DMS 273 treated with DMSO at 0.1 percent for 48 hours (cell line): Measurements from ENCODE around the gene DRC1.
"Not testable (repeated sequence)": the region's sequence is repeated elsewhere in the genome, so short reads cannot be mapped to it uniquely, and the experiment has no call there.

Source experiments
- DNase-seq: peaks from one replicate; lab custom pipeline; 2025; lab: John Stamatoyannopoulos, UW

DRC1 gene

DNA sequence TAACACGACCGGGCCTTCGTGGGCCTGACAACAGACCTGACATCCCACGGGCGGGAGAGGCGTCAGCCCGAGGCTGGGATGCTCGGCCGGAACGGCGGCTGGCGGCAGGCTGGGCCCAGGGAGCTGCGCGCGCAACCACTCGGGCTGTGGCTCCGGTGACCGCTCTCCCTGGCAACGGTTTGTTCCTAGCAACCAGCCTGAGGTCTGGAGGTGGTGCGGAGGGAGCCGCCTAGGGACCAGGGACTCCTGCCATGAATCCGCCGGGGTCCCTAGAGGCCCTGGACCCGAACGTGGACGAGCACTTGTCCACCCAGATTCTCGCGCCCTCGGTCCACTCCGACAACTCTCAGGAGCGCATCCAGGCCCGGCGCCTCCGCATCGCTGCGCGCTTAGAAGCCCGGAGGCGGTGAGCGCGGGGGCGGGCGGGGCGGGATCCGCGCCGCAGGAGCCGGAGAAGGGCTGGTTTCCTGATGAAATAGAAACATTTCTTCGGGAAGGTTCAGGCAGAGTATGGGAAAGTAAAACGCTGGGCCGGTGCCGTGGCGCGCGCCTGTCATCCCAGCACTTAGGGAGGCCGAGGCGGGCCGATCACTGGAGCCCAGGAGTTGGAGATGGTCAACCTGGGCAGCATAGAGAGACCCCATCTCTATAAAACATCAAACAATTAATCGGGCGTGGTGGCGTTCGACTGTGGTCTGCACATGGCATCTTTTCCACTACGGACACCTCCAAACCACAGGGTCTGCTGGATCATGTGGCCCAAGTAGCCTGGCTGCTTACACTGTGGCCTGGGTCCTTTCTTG is at the start of gene DRC1:
Gene DRC1, plus strand, starts transcription at position 182 of the 803 bp plus-strand sequence. Its CDS starts 70 bp downstream, at position 252.
- DNase-seq, result peak; percentile 12

- DNase-seq, result no peak
Observed at GRCh38 chr2:26352892-26353291, 48.8 kb upstream of the DRC1 start.

DNA sequence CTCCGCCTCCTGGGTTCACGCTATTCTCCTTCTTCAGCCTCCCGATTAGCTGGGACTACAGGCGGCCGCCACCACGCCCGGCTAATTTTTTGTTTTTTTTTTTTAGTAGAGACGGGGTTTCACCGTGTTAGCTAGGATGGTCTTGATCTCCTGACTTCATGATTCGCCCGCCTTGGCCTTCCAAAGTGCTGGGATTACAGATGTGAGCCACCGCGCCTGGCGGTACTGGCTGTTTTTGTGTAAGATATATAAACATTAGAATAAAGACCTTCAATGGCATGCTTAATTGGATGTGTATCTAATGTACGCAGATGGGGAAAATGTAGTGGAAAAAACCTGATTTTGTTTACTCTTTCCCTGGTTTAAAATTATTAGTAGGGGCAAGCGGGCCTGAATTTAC is 47.3 kb upstream of the DRC1 start:
- DNase-seq, result not testable (repeated sequence)

GRCh38 chr2:26355038-26355995 is 46.4 kb upstream of the DRC1 start:
- DNase-seq, result peak; percentile 42

- DNase-seq, result no peak
Observed at GRCh38 chr2:26356111-26356510, 45.6 kb upstream of the DRC1 start.

DNA sequence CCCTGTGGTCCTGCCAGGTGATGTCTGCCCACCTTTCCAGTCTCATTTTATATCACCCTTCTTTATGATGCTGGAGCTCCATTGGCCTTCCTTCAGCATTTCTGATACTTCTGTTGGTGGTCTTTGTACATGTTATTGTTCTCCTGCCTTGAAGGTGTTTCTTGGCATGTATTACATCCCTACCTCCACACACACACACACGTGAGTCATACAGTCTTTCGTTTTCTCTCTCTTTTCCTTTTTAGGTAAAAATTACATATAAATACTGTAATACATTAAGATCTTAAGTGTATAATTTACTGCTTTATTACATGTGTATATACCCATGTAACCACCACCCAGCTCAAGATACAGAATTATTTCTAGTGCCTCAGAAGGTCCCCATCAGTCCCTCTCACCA is 44.9 kb upstream of the DRC1 start:
- DNase-seq, result no peak

- no peak for DNase-seq
Observed at GRCh38 chr2:26359886-26360473, 41.7 kb upstream of the DRC1 start.

- DNase-seq, result no peak
Observed at GRCh38 chr2:26363323-26363722, 38.4 kb upstream of the DRC1 start.

DNA sequence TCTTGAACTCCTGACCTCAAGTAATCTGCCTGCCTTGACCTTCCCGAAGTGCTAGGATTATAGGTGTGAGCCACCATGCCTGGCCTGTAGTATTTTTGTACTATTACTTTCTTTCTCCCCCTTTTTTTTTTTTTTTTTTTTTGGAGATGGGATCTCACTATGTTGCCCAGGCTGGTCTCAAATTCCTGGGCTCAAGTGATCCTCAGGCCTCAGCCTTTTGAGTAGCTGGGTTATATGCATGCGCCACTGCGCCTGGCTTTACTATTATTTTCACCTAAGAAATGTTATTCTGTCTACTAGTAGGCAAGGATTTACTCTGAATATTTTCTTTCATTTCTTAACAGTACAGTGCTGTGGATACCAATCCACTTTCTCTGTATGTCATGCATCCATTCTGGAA is 37.8 kb upstream of the DRC1 start:
- DNase-seq, result no peak

DNA sequence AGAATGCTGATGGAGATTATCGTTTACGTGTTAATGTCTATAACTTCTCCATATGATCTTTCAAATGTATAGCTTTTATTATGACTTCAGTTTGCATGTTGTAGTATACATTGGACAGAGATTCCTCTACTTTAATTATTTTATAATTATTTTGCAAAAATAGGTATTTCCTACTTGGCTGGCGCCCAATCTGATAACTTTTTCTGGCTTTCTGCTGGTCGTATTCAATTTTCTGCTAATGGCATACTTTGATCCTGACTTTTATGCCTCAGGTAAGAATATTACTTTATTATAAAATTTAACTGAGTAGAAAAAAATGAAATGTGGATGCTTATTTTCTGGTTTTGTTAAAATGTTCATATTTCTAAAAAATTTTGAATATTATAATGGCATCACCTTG is 37.1 kb upstream of the DRC1 start:
- no peak for DNase-seq

DNA sequence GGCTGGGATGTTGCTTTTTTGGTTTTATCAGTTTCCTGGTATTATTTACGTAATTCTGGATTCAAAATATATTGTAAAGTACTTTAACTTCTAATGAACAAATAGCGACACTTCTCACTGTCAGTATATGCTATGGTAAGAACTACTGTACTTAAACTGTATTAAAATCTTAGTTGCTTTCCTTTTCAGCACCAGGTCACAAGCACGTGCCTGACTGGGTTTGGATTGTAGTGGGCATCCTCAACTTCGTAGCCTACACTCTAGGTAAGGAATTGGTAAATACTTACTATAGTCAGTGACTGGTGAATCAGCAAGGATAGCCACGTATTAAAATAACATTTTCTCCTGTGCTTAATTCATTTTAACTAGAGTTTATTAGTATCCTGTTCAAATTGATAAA is 34.8 kb upstream of the DRC1 start:
- DNase-seq, result no peak

DNA sequence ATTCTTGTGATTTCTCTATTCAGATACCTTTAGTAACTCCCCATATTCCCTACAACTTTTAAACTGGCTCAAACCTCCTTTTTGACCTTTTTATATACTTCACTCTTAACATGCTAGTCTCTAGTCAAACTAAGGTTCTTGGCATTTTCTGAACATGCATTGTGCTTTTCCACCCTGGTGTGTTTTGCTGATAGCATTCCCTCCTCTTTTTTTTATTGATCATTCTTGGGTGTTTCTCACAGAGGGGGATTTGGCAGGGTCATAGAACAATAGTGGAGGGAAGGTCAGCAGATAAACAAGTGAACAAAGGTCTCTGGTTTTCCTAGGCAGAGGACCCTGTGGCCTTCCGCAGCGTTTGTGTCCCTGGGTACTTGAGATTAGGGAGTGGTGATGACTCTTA is 32.1 kb upstream of the DRC1 start:
- not testable (repeated sequence) for DNase-seq

- not testable (repeated sequence) for DNase-seq
Observed at GRCh38 chr2:26370909-26371308, 30.8 kb upstream of the DRC1 start.

DNA sequence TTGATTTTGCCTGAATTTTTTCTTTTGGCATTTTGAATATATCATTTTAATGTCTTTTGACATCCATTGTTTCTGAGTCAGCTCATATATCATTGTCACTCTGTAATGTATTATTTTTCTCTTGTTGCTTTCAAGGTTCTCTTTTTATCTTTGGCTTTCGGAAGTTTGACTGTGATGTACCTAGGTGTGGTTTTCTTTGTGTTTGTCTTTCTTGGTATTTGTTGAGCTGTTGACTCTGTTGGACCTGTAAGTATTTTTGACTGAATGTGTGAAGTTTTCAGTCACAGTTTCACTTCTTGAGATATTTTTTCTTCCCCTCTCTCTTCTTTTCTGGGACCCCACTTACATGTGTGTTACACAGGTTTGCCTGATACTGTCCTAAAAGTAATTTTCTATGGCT is 24.9 kb upstream of the DRC1 start:
- no peak for DNase-seq

DNA sequence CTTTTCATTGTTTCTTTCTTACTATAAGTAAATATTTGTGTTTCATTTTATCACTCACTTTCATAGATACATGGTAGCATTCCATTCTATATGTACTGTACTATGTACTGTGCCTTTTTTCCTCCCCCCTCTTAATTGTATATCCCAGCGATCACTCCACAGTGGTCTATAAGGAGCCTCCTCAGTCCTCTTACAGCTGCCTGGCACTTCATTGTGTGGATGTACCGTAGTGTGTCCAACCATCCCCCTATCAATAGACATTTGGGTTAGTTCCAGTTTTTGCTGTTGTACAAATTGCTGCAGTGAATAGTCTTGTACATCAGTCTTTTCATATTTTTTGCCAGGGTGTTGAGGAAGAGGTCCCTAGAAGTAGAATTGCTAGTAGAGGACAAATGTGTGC is 21.4 kb upstream of the DRC1 start:
- DNase-seq, result no peak

- no peak for DNase-seq
Observed at GRCh38 chr2:26382564-26382963, 19.2 kb upstream of the DRC1 start.

DNA sequence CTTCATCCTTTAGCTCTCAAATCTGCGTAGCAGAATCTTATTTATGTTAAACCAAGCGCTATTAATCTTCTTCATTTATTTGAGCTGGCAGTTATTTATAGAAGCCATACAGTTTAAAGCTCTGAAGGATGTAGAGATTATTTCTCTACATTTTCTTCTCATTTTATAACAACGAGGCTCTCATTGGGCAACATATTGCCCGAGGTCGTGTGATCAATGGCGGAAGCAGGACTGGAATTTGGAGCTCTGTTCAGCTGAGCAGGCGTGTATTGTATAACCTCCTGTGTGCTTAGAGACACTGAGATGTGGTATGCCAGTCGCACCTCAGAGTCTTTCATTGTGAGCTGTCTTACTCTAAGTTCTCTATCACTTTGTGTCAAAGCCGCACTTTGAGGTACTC is 17.5 kb upstream of the DRC1 start:
- DNase-seq, result no peak

DNA sequence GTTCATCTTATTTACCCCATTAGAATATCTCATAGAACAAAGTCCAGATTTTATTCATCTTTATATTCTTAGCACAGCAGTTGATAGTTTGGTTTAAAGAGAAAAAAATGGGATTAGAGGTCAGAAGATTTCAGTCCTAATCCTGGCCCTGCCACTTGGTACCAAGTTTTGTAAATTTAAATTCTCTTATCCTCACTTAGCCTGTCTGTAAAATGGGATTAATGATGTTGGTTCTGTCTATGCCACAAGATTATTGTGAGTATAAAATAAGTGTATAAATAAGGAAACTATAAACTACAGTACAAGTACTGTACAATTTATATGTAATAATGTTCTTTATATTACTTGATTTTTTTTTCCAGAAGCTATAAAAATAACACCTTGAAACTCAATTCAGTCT is 17.1 kb upstream of the DRC1 start:
- DNase-seq, result no peak

DNA sequence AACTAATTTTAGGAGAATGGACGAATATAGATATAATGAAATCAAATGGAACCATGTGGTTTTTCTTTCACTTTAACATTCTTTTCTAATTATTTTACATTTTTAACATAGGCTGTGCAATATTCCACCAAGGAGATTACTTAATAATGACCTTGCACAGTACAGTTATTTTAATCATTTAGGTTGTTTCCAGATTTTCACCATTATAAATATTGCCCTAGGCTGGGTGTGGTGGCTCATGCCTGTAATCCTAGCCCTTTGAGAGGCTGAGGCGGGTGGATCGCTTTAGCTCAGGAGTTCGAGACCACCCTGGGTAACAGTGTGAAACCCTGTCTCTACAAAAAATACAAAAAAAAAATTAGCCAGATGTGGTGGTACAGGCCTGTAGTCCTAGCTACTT is 14.5 kb upstream of the DRC1 start:
- DNase-seq, result no peak

DNA sequence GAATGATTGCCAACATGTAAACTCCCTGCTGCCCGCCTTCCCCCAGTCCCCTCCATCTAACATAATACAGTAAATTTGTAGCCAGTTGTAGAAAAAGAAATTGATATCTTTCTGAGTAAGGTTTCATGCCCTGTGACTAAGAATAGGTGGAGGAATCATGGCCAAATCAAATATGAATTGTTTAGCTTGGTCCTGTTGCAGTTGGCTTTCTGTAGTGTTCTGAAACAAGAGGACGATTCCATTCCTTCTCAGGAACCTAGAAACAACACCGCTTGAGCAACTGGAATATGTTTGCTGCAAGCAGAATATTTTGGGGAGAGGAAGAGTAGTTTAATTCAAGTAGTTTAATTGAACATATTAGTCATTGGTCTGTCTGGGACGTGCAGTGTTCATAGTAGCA is 7.0 kb upstream of the DRC1 start:
- no peak for DNase-seq

- no peak for DNase-seq
Observed at GRCh38 chr2:26395394-26395793, 6.3 kb upstream of the DRC1 start.

DNA sequence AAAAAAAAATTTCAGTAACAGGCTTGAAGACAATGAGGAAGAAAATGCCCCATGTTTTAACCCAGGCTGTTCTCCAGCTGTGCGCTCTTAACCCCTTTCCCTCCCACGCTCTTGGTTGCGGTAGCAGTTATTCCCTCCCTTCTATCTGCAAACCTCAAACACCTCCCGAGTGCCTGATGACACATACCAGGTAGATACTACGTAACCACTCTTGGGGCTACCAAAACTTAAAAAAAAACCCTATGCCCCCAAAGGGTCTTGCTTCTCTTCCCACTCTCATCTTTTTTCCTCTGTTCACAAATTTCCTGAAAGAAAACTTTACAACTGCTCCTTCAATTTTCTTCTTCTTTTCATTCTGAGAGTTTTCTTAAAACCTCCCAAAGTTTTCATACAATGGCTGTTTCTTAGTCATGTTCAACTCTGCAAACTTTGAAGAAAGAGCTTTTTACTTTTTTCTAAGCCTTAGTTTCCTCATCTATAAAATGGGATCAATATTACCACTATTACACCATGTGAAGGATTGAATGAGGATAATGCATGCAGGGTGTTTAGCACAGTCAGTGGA is 4.9 kb upstream of the DRC1 start:
- DNase-seq, result no peak
